T-helper 1 cell treated with Interleukin-12 subunit alpha and Interleukin-12 subunit beta and Interleukin-4 antibody, amounts not matched to agents 30 μg/mL and 1 μg/mL, for 36 hours (primary cell): ENCODE measurements around the gene EFCAB8.

ENCODE experiments used
- H3K27ac Mint-ChIP-seq: one replicate; pipeline ENCODE4 v1.8.0; 2021; ENCODE audit warnings: mild to moderate bottlenecking, mixed read lengths
- H3K27me3 Mint-ChIP-seq: one replicate; pipeline ENCODE4 v1.8.0; 2021; ENCODE audit warnings: low read depth, mixed read lengths
- H3K36me3 Mint-ChIP-seq: one replicate; pipeline ENCODE4 v1.8.0; 2021; ENCODE audit warnings: low read depth, mixed read lengths
- H3K4me1 Mint-ChIP-seq: one replicate; pipeline ENCODE4 v1.8.0; 2021; ENCODE audit warnings: low read depth, mixed read lengths
- H3K4me3 Mint-ChIP-seq: one replicate; pipeline ENCODE4 v1.8.0; 2021; ENCODE audit warnings: mild to moderate bottlenecking, moderate library complexity, mixed read lengths
- H3K9me3 Mint-ChIP-seq: one replicate; pipeline ENCODE4 v1.8.0; 2021; ENCODE audit warnings: mixed read lengths

EFCAB8 gene

GRCh38 chr20:32988008-32988407 is 129.3 kb downstream of the EFCAB8 start:
- Mint-ChIP-seq H3K27ac (no peak overlapping the region), H3K27me3 (no peaks in the 10 kb centered on the region), H3K36me3 (peaks cover 2% of the 10 kb centered on the region), H3K4me1 (peaks cover 5% of the 10 kb centered on the region), H3K4me3 (no peak overlapping the region), H3K9me3 (peaks cover 3% of the 10 kb centered on the region)

- peaks cover 3% of the 10 kb centered on the region for H3K27me3 Mint-ChIP-seq
- peaks cover 4% of the 10 kb centered on the region for H3K36me3 Mint-ChIP-seq
- peaks cover 8% of the 10 kb centered on the region for H3K9me3 Mint-ChIP-seq
- peaks cover 5% of the 10 kb centered on the region for H3K4me1 Mint-ChIP-seq
- H3K27ac Mint-ChIP-seq, result no peak overlapping the region
- H3K4me3 Mint-ChIP-seq, result no peak overlapping the region
Observed at GRCh38 chr20:32989507-32990283, 131.0 kb downstream of the EFCAB8 start.

- Mint-ChIP-seq H3K4me3 (no peak overlapping the region), H3K27me3 (peaks cover 3% of the 10 kb centered on the region), H3K27ac (no peak overlapping the region), H3K36me3 (peaks cover 4% of the 10 kb centered on the region), H3K9me3 (peaks cover 13% of the 10 kb centered on the region), H3K4me1 (peaks cover 5% of the 10 kb centered on the region)
Observed at GRCh38 chr20:32990426-32990825, 131.7 kb downstream of the EFCAB8 start.

- Mint-ChIP-seq H3K27ac (no peak overlapping the region), H3K9me3 (peaks cover 18% of the 10 kb centered on the region), H3K27me3 (peaks cover 3% of the 10 kb centered on the region), H3K4me3 (no peak overlapping the region), H3K36me3 (peaks cover 4% of the 10 kb centered on the region), H3K4me1 (peaks cover 4% of the 10 kb centered on the region)
Observed at GRCh38 chr20:32991383-32991782, 132.7 kb downstream of the EFCAB8 start.

- Mint-ChIP-seq H3K9me3 (peaks cover 18% of the 10 kb centered on the region), H3K27me3 (peaks cover 3% of the 10 kb centered on the region), H3K4me3 (no peak overlapping the region), H3K27ac (no peak overlapping the region), H3K36me3 (peaks cover 4% of the 10 kb centered on the region), H3K4me1 (peaks cover 4% of the 10 kb centered on the region)
Observed at GRCh38 chr20:32991792-32992641, 133.3 kb downstream of the EFCAB8 start.

- H3K27me3 Mint-ChIP-seq, result peaks cover 3% of the 10 kb centered on the region
- H3K4me1 Mint-ChIP-seq, result peaks cover 8% of the 10 kb centered on the region
- no peak overlapping the region for H3K27ac Mint-ChIP-seq
- H3K36me3 Mint-ChIP-seq, result peaks cover 4% of the 10 kb centered on the region
- peaks cover 18% of the 10 kb centered on the region for H3K9me3 Mint-ChIP-seq
- no peak overlapping the region for H3K4me3 Mint-ChIP-seq
Observed at GRCh38 chr20:32993496-32994050, 134.8 kb downstream of the EFCAB8 start.

- no peak overlapping the region for H3K27ac Mint-ChIP-seq
- H3K27me3 Mint-ChIP-seq, result peaks cover 3% of the 10 kb centered on the region
- H3K9me3 Mint-ChIP-seq, result peaks cover 18% of the 10 kb centered on the region
- H3K36me3 Mint-ChIP-seq, result peaks cover 4% of the 10 kb centered on the region
- H3K4me1 Mint-ChIP-seq, result peaks cover 8% of the 10 kb centered on the region
- H3K4me3 Mint-ChIP-seq, result no peak overlapping the region
Observed at GRCh38 chr20:32995802-32996201, 137.1 kb downstream of the EFCAB8 start.

GRCh38 chr20:32997431-32997830 is 138.7 kb downstream of the EFCAB8 start:
- Mint-ChIP-seq H3K9me3 (peaks cover 15% of the 10 kb centered on the region), H3K36me3 (peaks cover 2% of the 10 kb centered on the region), H3K27me3 (peaks cover 3% of the 10 kb centered on the region), H3K27ac (no peak overlapping the region), H3K4me3 (no peak overlapping the region), H3K4me1 (peaks cover 4% of the 10 kb centered on the region)

GRCh38 chr20:32999603-33000250 is 141.0 kb downstream of the EFCAB8 start:
- no peak overlapping the region for H3K27ac Mint-ChIP-seq

GRCh38 chr20:33000802-33001466 is 142.2 kb downstream of the EFCAB8 start:
- Mint-ChIP-seq H3K36me3 (no peaks in the 10 kb centered on the region), H3K4me1 (peaks cover 4% of the 10 kb centered on the region), H3K27ac (peak overlapping the region; percentile 7), H3K9me3 (peaks cover 5% of the 10 kb centered on the region), H3K4me3 (no peak overlapping the region), H3K27me3 (no peaks in the 10 kb centered on the region)

More at GRCh38 chr20:32999603-33000250, 141.0 kb downstream of the EFCAB8 start:
- Mint-ChIP-seq H3K36me3 (no peaks in the 10 kb centered on the region), H3K9me3 (peaks cover 10% of the 10 kb centered on the region), H3K4me3 (no peak overlapping the region), H3K27me3 (no peaks in the 10 kb centered on the region), H3K4me1 (peaks cover 4% of the 10 kb centered on the region)

GRCh38 chr20:33002087-33002808 is 143.5 kb downstream of the EFCAB8 start:
- no peak overlapping the region for H3K27ac Mint-ChIP-seq

GRCh38 chr20:33004141-33004751 is 145.5 kb downstream of the EFCAB8 start, which contains the start of gene SUN5:
Gene SUN5, minus strand, starts transcription at chr20:33004433. Its CDS starts 93 bp downstream, at chr20:33004340.
- Mint-ChIP-seq H3K4me1 (no peaks in the 10 kb centered on the region), H3K4me3 (no peak within 1 kb of the TSS), H3K27ac (no peak within 1 kb of the TSS), H3K9me3 (peaks cover 5% of the 10 kb centered on the region), H3K27me3 (no peaks in the 10 kb centered on the region), H3K36me3 (no peaks in the 10 kb centered on the region)

More at GRCh38 chr20:33002087-33002808, 143.5 kb downstream of the EFCAB8 start:
- no peaks in the 10 kb centered on the region for H3K36me3 Mint-ChIP-seq
- peaks cover 5% of the 10 kb centered on the region for H3K9me3 Mint-ChIP-seq
- no peaks in the 10 kb centered on the region for H3K27me3 Mint-ChIP-seq
- no peak overlapping the region for H3K4me3 Mint-ChIP-seq
- H3K4me1 Mint-ChIP-seq, result peaks cover 3% of the 10 kb centered on the region

GRCh38 chr20:33005132-33005566 is 146.4 kb downstream of the EFCAB8 start:
- no peak overlapping the region for H3K27ac Mint-ChIP-seq
- H3K36me3 Mint-ChIP-seq, result no peaks in the 10 kb centered on the region
- H3K4me3 Mint-ChIP-seq, result no peak overlapping the region
- H3K4me1 Mint-ChIP-seq, result no peaks in the 10 kb centered on the region
- peaks cover 5% of the 10 kb centered on the region for H3K9me3 Mint-ChIP-seq
- H3K27me3 Mint-ChIP-seq, result no peaks in the 10 kb centered on the region
